ENCODE data around the gene TOP3B.

GRCh38 chr22:22026157-22026831 lies 43.7 kb upstream of the TOP3B start:
- TF ChIP-seq GATA2 (IDR thresholded peaks at IDR 0.05; ENCODE audit: low read depth, low read length) (no peak), GATA3 (IDR thresholded peaks at IDR 0.05; ENCODE audit: low read depth, low read length) (no peak)
